ENCODE measurements around the gene KCTD14. TPM values are rescaled to one million over a fixed set of nuclear protein-coding genes. Genes with fewer than 3 reads are reported as not detected.
A peak's percentile ranks its signal among the peaks of the same experiment; 100 is the strongest.
"Not testable (repeated sequence)": the region's sequence is repeated elsewhere in the genome, so short reads cannot be mapped to it uniquely, and the experiment has no call there.

Gene KCTD14
- total RNA-seq, 2 donors from 2014 or later, result 19.5 to 19.7 TPM

GRCh38 chr11:78030429-78031325 is 7.6 kb upstream of the KCTD14 start:
- peak; percentile 73 for DNase-seq
- Histone ChIP-seq H3K4me1 (no peaks in the 10 kb centered on the region), H3K9me3 (no peaks in the 10 kb centered on the region), H3K27ac (no peak overlapping the region), H3K36me3 (no peaks in the 10 kb centered on the region), H3K4me3 (no peak overlapping the region), H3K9ac (ENCODE audit: low read depth in 2 of 2, low read length in 2 of 2) (no peak overlapping the region), H3K27me3 (no peaks in the 10 kb centered on the region)
- intact Hi-C loops (cut with DNase I), result no loop called here
- no peak for TF ChIP-seq CTCF (IDR thresholded peaks at IDR 0.05)

- intact Hi-C loops (cut with DNase I), result not testable (repeated sequence)
Measured at GRCh38 chr11:78028423-78028822, 5.3 kb upstream of the KCTD14 start.

GRCh38 chr11:78027759-78028158 is 4.7 kb upstream of the KCTD14 start:
- H3K4me3 ChIP-seq, result no peak overlapping the region
- H3K27me3 ChIP-seq, result no peaks in the 10 kb centered on the region
- DNase-seq, result no peak
- intact Hi-C loops (cut with DNase I), result no loop called here
- no peaks in the 10 kb centered on the region for H3K9me3 ChIP-seq
- no peak overlapping the region for H3K27ac ChIP-seq
- H3K4me1 ChIP-seq, result peaks cover 3% of the 10 kb centered on the region
- no peak for TF ChIP-seq CTCF (IDR thresholded peaks at IDR 0.05)
- no peak overlapping the region for H3K9ac ChIP-seq (ENCODE audit: low read depth in 2 of 2, low read length in 2 of 2)
- H3K36me3 ChIP-seq, result no peaks in the 10 kb centered on the region

More at GRCh38 chr11:78028423-78028822, 5.3 kb upstream of the KCTD14 start:
- not testable (repeated sequence) for H3K9ac ChIP-seq (ENCODE audit: low read depth in 2 of 2, low read length in 2 of 2); H3K27ac ChIP-seq; H3K36me3 ChIP-seq; H3K4me1 ChIP-seq; H3K4me3 ChIP-seq; H3K9me3 ChIP-seq; DNase-seq; H3K27me3 ChIP-seq

GRCh38 chr11:78025378-78025777 is 2.3 kb upstream of the KCTD14 start:
- H3K4me3 ChIP-seq, result no peak overlapping the region
- intact Hi-C loops (cut with DNase I), result no loop called here
- no peak for TF ChIP-seq CTCF (IDR thresholded peaks at IDR 0.05)

GRCh38 chr11:78023426-78023825 is 350 bp upstream of the KCTD14 start:
- Histone ChIP-seq H3K36me3 (no peaks in the 10 kb centered on the region), H3K9ac (ENCODE audit: low read depth in 2 of 2, low read length in 2 of 2) (peak overlapping the region in 1 of 2 donors; percentile 91), H3K4me3 (peak overlapping the region; percentile 55), H3K9me3 (no peaks in the 10 kb centered on the region), H3K27ac (peak overlapping the region; percentile 55), H3K4me1 (peaks cover 3% of the 10 kb centered on the region), H3K27me3 (no peaks in the 10 kb centered on the region)
- intact Hi-C loops (cut with DNase I), result no loop called here
- no peak for TF ChIP-seq CTCF (IDR thresholded peaks at IDR 0.05)
- DNase-seq, result no peak

More at GRCh38 chr11:78025378-78025777, 2.3 kb upstream of the KCTD14 start:
- Histone ChIP-seq H3K36me3 (no peaks in the 10 kb centered on the region), H3K4me1 (peaks cover 3% of the 10 kb centered on the region), H3K9ac (ENCODE audit: low read depth in 2 of 2, low read length in 2 of 2) (no peak overlapping the region), H3K27me3 (no peaks in the 10 kb centered on the region), H3K27ac (no peak overlapping the region), H3K9me3 (no peaks in the 10 kb centered on the region)
- DNase-seq, result no peak

GRCh38 chr11:78021611-78022010 is 1.5 kb downstream of the KCTD14 start:
- peak overlapping the region in 1 of 2 donors; percentile 91 for H3K9ac ChIP-seq (ENCODE audit: low read depth in 2 of 2, low read length in 2 of 2)
- no peak overlapping the region for H3K4me3 ChIP-seq
- intact Hi-C loops (cut with DNase I), result no loop called here
- DNase-seq, result no peak
- TF ChIP-seq CTCF (IDR thresholded peaks at IDR 0.05), result no peak
- H3K4me1 ChIP-seq, result peaks cover 3% of the 10 kb centered on the region
- no peaks in the 10 kb centered on the region for H3K27me3 ChIP-seq
- H3K36me3 ChIP-seq, result no peaks in the 10 kb centered on the region
- H3K9me3 ChIP-seq, result no peaks in the 10 kb centered on the region
- H3K27ac ChIP-seq, result no peak overlapping the region
